ENCODE measurements around the gene RPS6KA4.
A peak's percentile ranks its signal among the peaks of the same experiment; 100 is the strongest.

The RPS6KA4 gene

GRCh38 chr11:64340671-64341335 lies 18.2 kb upstream of the RPS6KA4 start:
- Mint-ChIP-seq H3K4me1 (peaks cover 40% of the 10 kb centered on the region), H3K27me3 (no peaks in the 10 kb centered on the region), H3K9me3 (no peaks in the 10 kb centered on the region), H3K36me3 (no peaks in the 10 kb centered on the region), H3K4me3 (peak overlapping the region; percentile 88), H3K27ac (peak overlapping the region; percentile 72)

- no peaks in the 10 kb centered on the region for H3K9me3 Mint-ChIP-seq
- peaks cover 40% of the 10 kb centered on the region for H3K4me1 Mint-ChIP-seq
- peak overlapping the region; percentile 88 for H3K4me3 Mint-ChIP-seq
- H3K36me3 Mint-ChIP-seq = no peaks in the 10 kb centered on the region
- H3K27me3 Mint-ChIP-seq = no peaks in the 10 kb centered on the region
- no peak overlapping the region for H3K27ac Mint-ChIP-seq
These were observed 17.5 kb upstream of the RPS6KA4 start for GRCh38 chr11:64341429-64341828.

- H3K4me3 Mint-ChIP-seq = peak overlapping the region; percentile 26
- H3K27ac Mint-ChIP-seq = peak overlapping the region; percentile 30
- no peaks in the 10 kb centered on the region for H3K9me3 Mint-ChIP-seq
- H3K27me3 Mint-ChIP-seq = no peaks in the 10 kb centered on the region
- no peaks in the 10 kb centered on the region for H3K36me3 Mint-ChIP-seq
- peaks cover 40% of the 10 kb centered on the region for H3K4me1 Mint-ChIP-seq
These were observed 16.8 kb upstream of the RPS6KA4 start for GRCh38 chr11:64341851-64342791.

GRCh38 chr11:64342869-64343745 lies 15.9 kb upstream of the RPS6KA4 start:
- Mint-ChIP-seq H3K4me1 (peaks cover 35% of the 10 kb centered on the region), H3K4me3 (no peak overlapping the region), H3K36me3 (no peaks in the 10 kb centered on the region), H3K9me3 (no peaks in the 10 kb centered on the region), H3K27ac (no peak overlapping the region), H3K27me3 (no peaks in the 10 kb centered on the region)

- H3K4me1 Mint-ChIP-seq = peaks cover 31% of the 10 kb centered on the region
- H3K27me3 Mint-ChIP-seq = no peaks in the 10 kb centered on the region
- no peaks in the 10 kb centered on the region for H3K36me3 Mint-ChIP-seq
- no peak overlapping the region for H3K27ac Mint-ChIP-seq
- H3K4me3 Mint-ChIP-seq = no peak overlapping the region
- H3K9me3 Mint-ChIP-seq = no peaks in the 10 kb centered on the region
These were observed 15.0 kb upstream of the RPS6KA4 start for GRCh38 chr11:64343767-64344559.

GRCh38 chr11:64344787-64345186 lies 14.2 kb upstream of the RPS6KA4 start:
- H3K27me3 Mint-ChIP-seq = no peaks in the 10 kb centered on the region
- H3K36me3 Mint-ChIP-seq = no peaks in the 10 kb centered on the region
- H3K4me1 Mint-ChIP-seq = peaks cover 23% of the 10 kb centered on the region
- H3K9me3 Mint-ChIP-seq = no peaks in the 10 kb centered on the region
- no peak overlapping the region for H3K4me3 Mint-ChIP-seq
- H3K27ac Mint-ChIP-seq = no peak overlapping the region

- Mint-ChIP-seq H3K4me3 (no peak overlapping the region), H3K27ac (peak overlapping the region; percentile 62), H3K36me3 (no peaks in the 10 kb centered on the region), H3K27me3 (no peaks in the 10 kb centered on the region), H3K9me3 (no peaks in the 10 kb centered on the region), H3K4me1 (peaks cover 4% of the 10 kb centered on the region)
These were observed 11.6 kb upstream of the RPS6KA4 start for GRCh38 chr11:64347193-64347867.

- Mint-ChIP-seq H3K27ac (no peak overlapping the region), H3K27me3 (no peaks in the 10 kb centered on the region), H3K4me1 (peaks cover 4% of the 10 kb centered on the region), H3K9me3 (no peaks in the 10 kb centered on the region), H3K36me3 (no peaks in the 10 kb centered on the region), H3K4me3 (no peak overlapping the region)
These were observed 10.5 kb upstream of the RPS6KA4 start for GRCh38 chr11:64348383-64349024.

- H3K4me3 Mint-ChIP-seq = no peak overlapping the region
- H3K27ac Mint-ChIP-seq = no peak overlapping the region
- H3K9me3 Mint-ChIP-seq = no peaks in the 10 kb centered on the region
- H3K36me3 Mint-ChIP-seq = no peaks in the 10 kb centered on the region
- peaks cover 4% of the 10 kb centered on the region for H3K4me1 Mint-ChIP-seq
- H3K27me3 Mint-ChIP-seq = no peaks in the 10 kb centered on the region
These were observed 10.0 kb upstream of the RPS6KA4 start for GRCh38 chr11:64349025-64349387.

- Mint-ChIP-seq H3K4me1 (peaks cover 4% of the 10 kb centered on the region), H3K36me3 (no peaks in the 10 kb centered on the region), H3K27ac (no peak overlapping the region), H3K27me3 (no peaks in the 10 kb centered on the region), H3K4me3 (no peak overlapping the region), H3K9me3 (no peaks in the 10 kb centered on the region)
These were observed 9.6 kb upstream of the RPS6KA4 start for GRCh38 chr11:64349404-64349803.

GRCh38 chr11:64351136-64351631 lies 7.8 kb upstream of the RPS6KA4 start:
- Mint-ChIP-seq H3K4me3 (no peak overlapping the region), H3K27me3 (no peaks in the 10 kb centered on the region), H3K27ac (no peak overlapping the region), H3K4me1 (no peaks in the 10 kb centered on the region), H3K9me3 (no peaks in the 10 kb centered on the region), H3K36me3 (no peaks in the 10 kb centered on the region)

- no peaks in the 10 kb centered on the region for H3K9me3 Mint-ChIP-seq
- H3K27ac Mint-ChIP-seq = no peak overlapping the region
- H3K4me1 Mint-ChIP-seq = peaks cover 5% of the 10 kb centered on the region
- H3K27me3 Mint-ChIP-seq = no peaks in the 10 kb centered on the region
- no peaks in the 10 kb centered on the region for H3K36me3 Mint-ChIP-seq
- no peak overlapping the region for H3K4me3 Mint-ChIP-seq
These were observed 6.6 kb upstream of the RPS6KA4 start for GRCh38 chr11:64352099-64352994.

GRCh38 chr11:64352995-64353714 lies 5.8 kb upstream of the RPS6KA4 start:
- Mint-ChIP-seq H3K27me3 (no peaks in the 10 kb centered on the region), H3K4me1 (peaks cover 13% of the 10 kb centered on the region), H3K27ac (no peak overlapping the region), H3K36me3 (no peaks in the 10 kb centered on the region), H3K4me3 (no peak overlapping the region), H3K9me3 (no peaks in the 10 kb centered on the region)

Measured in activated naive CD4-positive, alpha-beta T cell treated with anti-CD3 and anti-CD28 coated beads, Interleukin-2, amount 50 U/mL, for 24 hours (primary cell).